Liver (tissue), 9 donors: ENCODE data around the gene IDI2. TPM values are rescaled to one million over a fixed set of nuclear protein-coding genes. Genes with fewer than 3 reads are reported as not detected.

Experiments used
- DNase-seq: peaks from one replicate; pipeline ENCODE4 v3.0.0-alpha.2; 2017; ENCODE audit warnings: low spot score
- H3K27ac ChIP-seq, 2 donors: one replicate each; pipeline ENCODE4 v1.7.0; 2013; ENCODE audit warnings: inconsistent platforms in 2 of 2, low read length in 2 of 2, control low read depth in 1 of 2, low read depth in 1 of 2, mild to moderate bottlenecking in 1 of 2
- H3K27me3 ChIP-seq, 4 donors: one replicate each; pipeline versions ENCODE4 v1.6.1 to v1.7.0; 2013; ENCODE audit warnings: low read length in 3 of 4, inconsistent platforms in 1 of 4, mild to moderate bottlenecking in 1 of 4, moderate library complexity in 1 of 4; ENCODE audit not compliant: control insufficient read depth in 4 of 4, insufficient read depth in 4 of 4
- H3K36me3 ChIP-seq, 4 donors: one replicate each; pipeline versions ENCODE4 v1.6.1 to v1.7.0; 2013; ENCODE audit warnings: low read length in 3 of 4, mild to moderate bottlenecking in 3 of 4, low read depth in 1 of 4, moderate library complexity in 1 of 4; ENCODE audit not compliant: control insufficient read depth in 4 of 4, insufficient read depth in 3 of 4
- H3K4me1 ChIP-seq, 4 donors: one replicate each; pipeline versions ENCODE4 v1.6.1 to v1.7.0; 2013; ENCODE audit warnings: low read length in 3 of 4, mild to moderate bottlenecking in 3 of 4, moderate library complexity in 1 of 4; ENCODE audit not compliant: control insufficient read depth in 4 of 4, insufficient read depth in 4 of 4
- H3K4me3 ChIP-seq, 3 donors: one replicate each; pipeline versions ENCODE4 v1.6.1 to v1.7.0; 2013; ENCODE audit warnings: low read length in 3 of 3, control low read depth in 1 of 3, low read depth in 1 of 3, mild to moderate bottlenecking in 1 of 3
- H3K9ac ChIP-seq, 2 donors: one replicate each; pipeline ENCODE4 v1.7.0; 2013; ENCODE audit warnings: low read length in 2 of 2, mild to moderate bottlenecking in 2 of 2, moderate library complexity in 2 of 2, control low read depth in 1 of 2, low read depth in 1 of 2
- H3K9me3 ChIP-seq, 4 donors: one replicate each; pipeline versions ENCODE4 v1.6.1 to v1.7.0; 2013; ENCODE audit warnings: low read length in 3 of 4; ENCODE audit not compliant: control insufficient read depth in 4 of 4
- ATF3 ChIP-seq: IDR thresholded peaks from 2 replicates; pipeline ENCODE4 v1.6.1; 2016; ENCODE audit warnings: antibody characterized with exemption
- EGR1 ChIP-seq, 2 donors: IDR thresholded peaks; 2 replicates each; pipeline ENCODE4 v1.6.1; 2016 to 2018; ENCODE audit warnings: antibody characterized with exemption in 2 of 2, low read depth in 2 of 2
- FOXA1 ChIP-seq: IDR thresholded peaks from 2 replicates; pipeline ENCODE4 v1.6.1; 2016; ENCODE audit warnings: antibody characterized with exemption
- FOXA2 ChIP-seq: IDR thresholded peaks from 2 replicates; pipeline ENCODE4 v1.6.1; 2016; ENCODE audit warnings: antibody characterized with exemption
- GABPA ChIP-seq, 2 donors: IDR thresholded peaks in 1 of 2; conservative IDR thresholded peaks in 1 of 2; 2 replicates each; pipeline ENCODE4 v1.6.1; 2016; ENCODE audit warnings: antibody characterized with exemption in 2 of 2, mild to moderate bottlenecking in 1 of 2, moderate library complexity in 1 of 2
- HNF4A ChIP-seq, 2 donors: conservative IDR thresholded peaks; 2 replicates each; pipeline ENCODE4 v1.6.1; 2016; ENCODE audit warnings: antibody characterized with exemption in 2 of 2, mild to moderate bottlenecking in 2 of 2
- HNF4G ChIP-seq: IDR thresholded peaks from 2 replicates; pipeline ENCODE4 v1.6.1; 2016; ENCODE audit warnings: antibody characterized with exemption
- JUND ChIP-seq, 2 donors: IDR thresholded peaks; 2 replicates each; pipeline ENCODE4 v1.6.1; 2016; ENCODE audit warnings: antibody characterized with exemption in 2 of 2
- MAX ChIP-seq: IDR thresholded peaks from 2 replicates; pipeline ENCODE4 v1.6.1; 2016; ENCODE audit warnings: antibody characterized with exemption
- NR2F2 ChIP-seq: IDR thresholded peaks from 2 replicates; pipeline ENCODE4 v1.6.1; 2016; ENCODE audit warnings: antibody characterized with exemption
- RAD21 ChIP-seq, 2 donors: IDR thresholded peaks; 2 replicates each; pipeline ENCODE4 v1.6.1; 2016; ENCODE audit warnings: antibody characterized with exemption in 2 of 2, mild to moderate bottlenecking in 2 of 2
- RXRA ChIP-seq, 2 donors: IDR thresholded peaks; 2 replicates each; pipeline ENCODE4 v1.6.1; 2017 to 2018; ENCODE audit warnings: antibody characterized with exemption in 2 of 2, mild to moderate bottlenecking in 1 of 2
- SP1 ChIP-seq: IDR thresholded peaks from 2 replicates; pipeline ENCODE4 v1.6.1; 2018; ENCODE audit warnings: antibody characterized with exemption, mild to moderate bottlenecking
- TAF1 ChIP-seq: conservative IDR thresholded peaks from 2 replicates; pipeline ENCODE4 v1.6.1; 2016; ENCODE audit warnings: antibody characterized with exemption, mild to moderate bottlenecking
- YY1 ChIP-seq: IDR thresholded peaks from 2 replicates; pipeline ENCODE4 v1.6.1; 2016; ENCODE audit warnings: antibody characterized with exemption, mild to moderate bottlenecking
- ZBTB33 ChIP-seq: IDR thresholded peaks from 2 replicates; pipeline ENCODE4 v1.6.1; 2016; ENCODE audit warnings: antibody characterized with exemption
- WGBS: extraction: QIAGEN DNeasy Blood & Tissue Kit; methylation state at CpG from one replicate; pipeline ENCODE4 v1.1.7; 2013; 5-methylcytosine and 5-hydroxymethylcytosine counted together
- polyA plus RNA-seq, 2 donors: library from polyadenylated mRNA; stranded (reverse) in 1 of 2; unstranded in 1 of 2; fragments of 200-250 nt in 1 of 2; fragments of >200 nt in 1 of 2; fragmentation: Nextera tagmentation in 1 of 2; extraction: Ambion mirVana in 1 of 2; gene quantifications; one replicate each; pipeline versions ENCODE4 v1.2.1 to v1.2.3, GENCODE V29; 2013 to 2015
- total RNA-seq, 2 donors: library from RNA; depleted of rRNA; stranded (reverse); fragments of >200 nt; gene quantifications; one replicate each; pipeline ENCODE4 v1.2.3, GENCODE V29; 2014
- donor health status: healthy.
- donor health status: healthy.
- donor health status: healthy.
- donor health status: healthy.
- donor health status: healthy.

Gene IDI2
- total and polyA plus RNA-seq, 4 donors, result not detected

- no peaks in the 10 kb centered on the region for H3K9me3 ChIP-seq
- peaks cover 0 to 24% (median 18%) of the 10 kb centered on the region in 4 donors for H3K4me1 ChIP-seq
- no peak overlapping the region for H3K27ac ChIP-seq
- no peak for DNase-seq
- H3K9ac ChIP-seq, result no peak overlapping the region
- no peaks in the 10 kb centered on the region for H3K36me3 ChIP-seq
- H3K27me3 ChIP-seq, result no peaks in the 10 kb centered on the region
- TF ChIP-seq SP1 (peak; percentile 27), ATF3 (no peak), EGR1 (IDR thresholded peaks at IDR 0.05; ENCODE audit: low read depth in 2 of 2) (no peak), RXRA (IDR thresholded peaks at IDR 0.05) (peak in 1 of 2 donors; percentile 24), JUND (IDR thresholded peaks at IDR 0.05) (no peak), GABPA (IDR thresholded peaks at IDR 0.05 in 1 of 2, conservative IDR thresholded peaks at IDR 0.05 in 1 of 2) (no peak), HNF4A (conservative IDR thresholded peaks at IDR 0.05) (no peak), MAX (no peak), FOXA1 (no peak), ZBTB33 (no peak), FOXA2 (no peak), TAF1 (no peak), RAD21 (IDR thresholded peaks at IDR 0.05) (no peak), YY1 (no peak), NR2F2 (no peak)
- H3K4me3 ChIP-seq, result no peak overlapping the region
- 45% methylated on average over 12 of the region's 12 CpGs for WGBS
Measured at GRCh38 chr10:971613-972012, 54.0 kb downstream of the IDI2 start.

GRCh38 chr10:971150-971542 lies 54.5 kb downstream of the IDI2 start:
- H3K9ac ChIP-seq, result no peak overlapping the region
- no peak overlapping the region for H3K27ac ChIP-seq
- TF ChIP-seq SP1, result no peak
- no peak for TF ChIP-seq TAF1
- no peak for TF ChIP-seq HNF4G
- TF ChIP-seq RXRA (IDR thresholded peaks at IDR 0.05), result no peak
- no peak for TF ChIP-seq HNF4A (conservative IDR thresholded peaks at IDR 0.05)
- TF ChIP-seq NR2F2, result no peak
- no peak for TF ChIP-seq EGR1 (IDR thresholded peaks at IDR 0.05; ENCODE audit: low read depth in 2 of 2)
- TF ChIP-seq FOXA2, result no peak
- TF ChIP-seq MAX, result no peak
- TF ChIP-seq JUND (IDR thresholded peaks at IDR 0.05), result no peak
- no peak for TF ChIP-seq RAD21 (IDR thresholded peaks at IDR 0.05)
- H3K36me3 ChIP-seq, result no peaks in the 10 kb centered on the region
- H3K4me1 ChIP-seq, result peaks cover 0 to 24% (median 18%) of the 10 kb centered on the region in 4 donors
- no peaks in the 10 kb centered on the region for H3K27me3 ChIP-seq
- no peak overlapping the region for H3K4me3 ChIP-seq
- DNase-seq, result no peak
- 23% methylated on average over 4 of the region's 4 CpGs for WGBS
- no peaks in the 10 kb centered on the region for H3K9me3 ChIP-seq
